Testis (tissue), 2 donors: ENCODE results near the gene MIPEP.

Source experiments
- CTCF ChIP-seq, 3 experiments: fragments of 450-650 bp in 2 of 3; fragments of 200-600 bp in 1 of 3; sonication (generic) in 1 of 3; IDR thresholded peaks; one replicate each; pipeline ENCODE4 v1.5.1; 2016 to 2019; ENCODE audit warnings: antibody characterized with exemption in 3 of 3, mild to moderate bottlenecking in 2 of 3, moderate library complexity in 1 of 3
- POLR2A ChIP-seq: fragments of 450-650 bp; IDR thresholded peaks from one replicate; pipeline ENCODE4 v1.6.1; 2017; ENCODE audit warnings: antibody characterized with exemption, mild to moderate bottlenecking, moderate library complexity

DNA sequence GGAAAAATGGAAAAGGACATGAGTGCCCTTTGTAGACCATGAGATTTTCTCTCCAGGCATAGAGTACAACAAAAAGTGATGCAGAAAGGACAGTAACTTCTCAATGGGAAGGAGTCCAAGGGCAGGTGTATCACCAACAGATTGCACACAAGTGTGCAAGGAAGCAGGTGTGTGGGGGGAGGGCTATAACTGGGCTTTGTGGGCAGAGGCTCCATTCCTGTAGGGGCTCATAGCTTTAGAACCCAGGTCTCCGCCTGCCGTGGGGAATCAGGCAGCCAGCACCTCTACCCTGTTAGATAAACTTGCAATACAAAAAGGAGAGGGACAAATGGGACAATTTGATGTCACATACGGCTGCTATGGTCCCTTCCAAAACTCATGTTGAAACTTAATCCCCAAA, 119.8 kb downstream of the MIPEP start:
- TF ChIP-seq CTCF (IDR thresholded peaks at IDR 0.05) (no peak), POLR2A (no peak)
